Esophagus muscularis mucosa (tissue), 4 donors: ENCODE measurements around the gene TMED5.

Source experiments
- CTCF ChIP-seq, 3 experiments: fragments of 200-600 bp in 2 of 3; fragments of 450-650 bp in 1 of 3; sonication (generic) in 2 of 3; IDR thresholded peaks; one replicate each; pipeline ENCODE4 v1.5.1; 2017 to 2019; ENCODE audit warnings: antibody characterized with exemption in 3 of 3, mild to moderate bottlenecking in 2 of 3, moderate library complexity in 1 of 3
- EP300 ChIP-seq: sonication (generic); formaldehyde crosslinking; IDR thresholded peaks from one replicate; pipeline ENCODE4 v1.6.1; 2017; ENCODE audit warnings: antibody characterized with exemption
- POLR2A ChIP-seq: fragments of 450-650 bp; IDR thresholded peaks from one replicate; pipeline ENCODE4 v1.6.1; 2017; ENCODE audit warnings: antibody characterized with exemption, moderate library complexity, mild to moderate bottlenecking, low read depth
- POLR2AphosphoS5 ChIP-seq, 2 donors: sonication (generic); formaldehyde crosslinking; IDR thresholded peaks; one replicate each; pipeline ENCODE4 v1.6.1; 2017; ENCODE audit warnings: antibody characterized with exemption in 2 of 2

- TF ChIP-seq CTCF (IDR thresholded peaks at IDR 0.05) (no peak), EP300 (no peak), POLR2AphosphoS5 (IDR thresholded peaks at IDR 0.05) (no peak), POLR2A (no peak)
Measured at GRCh38 chr1:93200086-93200620, 19.9 kb upstream of the TMED5 start.
